B cell (primary cell): ENCODE data around the gene MESD. TPM values are rescaled to one million over a fixed set of nuclear protein-coding genes. Genes with fewer than 3 reads are reported as not detected.

Experiments used
- ATAC-seq: fragments of 200-7000 bp; cut with Tn5 transposase; one replicate; pipeline ENCODE4 v1.10.0; 2021; ENCODE audit warnings: low read depth, mild to moderate bottlenecking, moderate number of reproducible peaks, moderate library complexity
- CTCF ChIA-PET: fragments of 350-600 bp; sonication (Branson Sonifier 250); formaldehyde crosslinking; loops from one replicate; lab custom pipeline; 2021; ENCODE audit warnings: antibody characterized with exemption, inconsistent platforms; lab: Charles Lee
- POLR2A ChIA-PET: fragments of 350-600 bp; sonication (Branson Sonifier 250); formaldehyde crosslinking; loops from one replicate; lab custom pipeline; 2021; ENCODE audit warnings: antibody characterized with exemption; lab: Charles Lee
- DNase-seq: peaks from one replicate; pipeline ENCODE4 v3.0.0; 2013
- H2AFZ ChIP-seq: 2 replicates; pipeline ENCODE4 v1.6.1; 2012; ENCODE audit warnings: mild to moderate bottlenecking, low read depth, low read length; ENCODE audit not compliant: insufficient read depth, poor library complexity, severe bottlenecking
- H3K27ac ChIP-seq, 2 donors: 1 replicate in 1 of 2; 2 replicates in 1 of 2; pipeline ENCODE4 v1.5.1; 2012 to 2013; ENCODE audit warnings: low read length in 2 of 2, mild to moderate bottlenecking in 2 of 2, moderate library complexity in 1 of 2
- H3K27me3 ChIP-seq, 4 experiments: fragments of 200-600 bp in 1 of 4; sonication (generic) in 1 of 4; replicated peaks in 1 of 4; 1 replicate in 2 of 4; 2 replicates in 2 of 4; pipeline versions ENCODE4 v1.6.1 to v1.7.0; 2013 to 2016; ENCODE audit warnings: low read length in 3 of 4, mild to moderate bottlenecking in 2 of 4, mixed read lengths in 1 of 4, moderate library complexity in 1 of 4; ENCODE audit not compliant: insufficient read depth in 4 of 4, control insufficient read depth in 3 of 4; ENCODE audit errors: control extremely low read depth in 1 of 4
- H3K36me3 ChIP-seq, 2 experiments: replicated peaks in 1 of 2; 1 replicate in 1 of 2; 2 replicates in 1 of 2; pipeline versions ENCODE4 v1.6.1 to v1.7.1; 2013; ENCODE audit warnings: low read length in 1 of 2; ENCODE audit not compliant: insufficient read depth in 2 of 2, control insufficient read depth in 1 of 2; ENCODE audit errors: control extremely low read depth in 1 of 2, extremely low read depth in 1 of 2
- H3K4me1 ChIP-seq, 2 donors: fragments of 200-600 bp in 1 of 2; sonication (generic) in 1 of 2; 1 replicate in 1 of 2; 2 replicates in 1 of 2; pipeline versions ENCODE4 v1.5.1 to v1.6.1; 2013 to 2017; ENCODE audit warnings: low read length in 2 of 2; ENCODE audit not compliant: control insufficient read depth in 2 of 2, insufficient read depth in 2 of 2
- H3K4me2 ChIP-seq: replicated peaks from 2 replicates; pipeline ENCODE3; 2012; ENCODE audit warnings: mild to moderate bottlenecking, low read depth, low read length; ENCODE audit not compliant: poor library complexity, severe bottlenecking
- H3K4me3 ChIP-seq, 5 experiments: fragments of 200-600 bp in 1 of 5; sonication (generic) in 1 of 5; 1 replicate in 3 of 5; 2 replicates in 2 of 5; pipeline versions ENCODE4 v1.5.1 to v1.7.0; 2011 to 2016; ENCODE audit warnings: low read length in 4 of 5, mild to moderate bottlenecking in 4 of 5, low read depth in 2 of 5, control low read depth in 1 of 5, moderate library complexity in 1 of 5; ENCODE audit not compliant: insufficient read depth in 1 of 5; ENCODE audit errors: control extremely low read depth in 1 of 5, extremely low read depth in 1 of 5
- H3K79me2 ChIP-seq: fragments of 200-600 bp; sonication (generic); one replicate; pipeline ENCODE4 v1.6.0; 2016; ENCODE audit warnings: low read length; ENCODE audit not compliant: control insufficient read depth, insufficient read depth
- H3K9ac ChIP-seq: fragments of 200-600 bp; sonication (generic); 2 replicates; pipeline ENCODE4 v1.6.1; 2017; ENCODE audit warnings: mild to moderate bottlenecking, low read length, moderate library complexity
- H3K9me3 ChIP-seq, 3 donors: one replicate each; pipeline versions ENCODE4 v1.6.1 to v1.7.1; 2013; ENCODE audit warnings: low read length in 2 of 3; ENCODE audit not compliant: control insufficient read depth in 2 of 3, insufficient read depth in 1 of 3; ENCODE audit errors: control extremely low read depth in 1 of 3
- H4K20me1 ChIP-seq: 2 replicates; pipeline ENCODE4 v1.6.0; 2012; ENCODE audit warnings: mild to moderate bottlenecking, low read length; ENCODE audit not compliant: insufficient read depth, control insufficient read depth, poor library complexity, severe bottlenecking
- H3K27ac Mint-ChIP-seq: one replicate; pipeline ENCODE4 v1.8.0; 2021; ENCODE audit warnings: mixed read lengths
- H3K27me3 Mint-ChIP-seq: one replicate; pipeline ENCODE4 v1.8.0; 2021; ENCODE audit warnings: mixed read lengths
- H3K4me1 Mint-ChIP-seq: one replicate; pipeline ENCODE4 v1.8.0; 2021; ENCODE audit warnings: mixed read lengths
- H3K4me3 Mint-ChIP-seq: one replicate; pipeline ENCODE4 v1.8.0; 2021; ENCODE audit warnings: mixed read lengths
- H3K9me3 Mint-ChIP-seq: one replicate; pipeline ENCODE4 v1.8.0; 2022; ENCODE audit warnings: mixed read lengths; ENCODE audit not compliant: insufficient read depth
- EZH2 ChIP-seq: IDR thresholded peaks from 2 replicates; pipeline ENCODE4 v1.6.1; 2012; ENCODE audit warnings: borderline replicate concordance, low read depth, mild to moderate bottlenecking, moderate library complexity, low read length; ENCODE audit not compliant: insufficient read depth, poor library complexity, severe bottlenecking
- WGBS: methylation state at CpG from one replicate; pipeline ENCODE4 v1.1.5; 2013; ENCODE audit warnings: missing lambda C conversion rate; ENCODE audit not compliant: insufficient coverage; 5-methylcytosine and 5-hydroxymethylcytosine counted together
- intact Hi-C: fragments of 100-400 bp; cut with micrococcal nuclease; formaldehyde crosslinking; loops from one replicate; pipeline ENCODE4 v1.10.0; 2022
- polyA plus RNA-seq: library from polyadenylated mRNA; depleted of rRNA; stranded (reverse); fragments of >200 nt; gene quantifications from 2 replicates; pipeline ENCODE4 v1.2.3, GENCODE V29; 2012
- total RNA-seq, 2 donors: library from RNA; stranded (reverse); fragments of 120-200 nt in 1 of 2; gene quantifications; 1 replicate in 1 of 2; 2 replicates in 1 of 2; pipeline versions ENCODE4 v1.2.3 to v1.2.4, GENCODE V29; 2013 to 2022
- TF ChIP-seq, protein P1 (sequence below): fragments of 200-600 bp; IDR thresholded peaks from one replicate; pipeline ENCODE4 v1.8.0; 2022; ENCODE audit warnings: antibody characterized with exemption, mild to moderate bottlenecking

The MESD gene
- total and polyA plus RNA-seq, 2 donors (not counting 1 experiment from before 2014, with no cell fraction given) = 7.9 to 35.3 TPM

GRCh38 chr15:81015621-81016488, 26.2 kb upstream of the MESD start:
- Histone ChIP-seq H2AFZ (no peak overlapping the region), H3K4me1 (no peaks in the 10 kb centered on the region), H3K36me3 (no peaks in the 10 kb centered on the region), H3K27ac (no peak overlapping the region), H3K79me2 (peaks cover 85% of the 10 kb centered on the region), H4K20me1 (peaks cover 19% of the 10 kb centered on the region), H3K9ac (no peak overlapping the region), H3K4me2 (no peak overlapping the region), H3K27me3 (no peaks in the 10 kb centered on the region), H3K9me3 (no peaks in the 10 kb centered on the region), H3K4me3 (no peak overlapping the region)
- ChIA-PET CTCF (interaction anchor here (1.1 kb wide), 1 partner anchor 250 kb away, joined by 3 read pairs; no protein-coding TSS in a partner anchor), POLR2A (no interaction called here)
- 100% methylated on average over 5 of the region's 8 CpGs for WGBS
- Mint-ChIP-seq H3K9me3 (no peaks in the 10 kb centered on the region), H3K27me3 (no peaks in the 10 kb centered on the region), H3K4me3 (no peak overlapping the region), H3K27ac (no peak overlapping the region), H3K4me1 (no peaks in the 10 kb centered on the region)
- TF ChIP-seq, protein P1, sequence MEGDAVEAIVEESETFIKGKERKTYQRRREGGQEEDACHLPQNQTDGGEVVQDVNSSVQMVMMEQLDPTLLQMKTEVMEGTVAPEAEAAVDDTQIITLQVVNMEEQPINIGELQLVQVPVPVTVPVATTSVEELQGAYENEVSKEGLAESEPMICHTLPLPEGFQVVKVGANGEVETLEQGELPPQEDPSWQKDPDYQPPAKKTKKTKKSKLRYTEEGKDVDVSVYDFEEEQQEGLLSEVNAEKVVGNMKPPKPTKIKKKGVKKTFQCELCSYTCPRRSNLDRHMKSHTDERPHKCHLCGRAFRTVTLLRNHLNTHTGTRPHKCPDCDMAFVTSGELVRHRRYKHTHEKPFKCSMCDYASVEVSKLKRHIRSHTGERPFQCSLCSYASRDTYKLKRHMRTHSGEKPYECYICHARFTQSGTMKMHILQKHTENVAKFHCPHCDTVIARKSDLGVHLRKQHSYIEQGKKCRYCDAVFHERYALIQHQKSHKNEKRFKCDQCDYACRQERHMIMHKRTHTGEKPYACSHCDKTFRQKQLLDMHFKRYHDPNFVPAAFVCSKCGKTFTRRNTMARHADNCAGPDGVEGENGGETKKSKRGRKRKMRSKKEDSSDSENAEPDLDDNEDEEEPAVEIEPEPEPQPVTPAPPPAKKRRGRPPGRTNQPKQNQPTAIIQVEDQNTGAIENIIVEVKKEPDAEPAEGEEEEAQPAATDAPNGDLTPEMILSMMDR = no peak
- no peak for TF ChIP-seq EZH2
- DNase-seq (no peak), ATAC-seq (no peak)
- intact Hi-C loops = no loop called here

DNA sequence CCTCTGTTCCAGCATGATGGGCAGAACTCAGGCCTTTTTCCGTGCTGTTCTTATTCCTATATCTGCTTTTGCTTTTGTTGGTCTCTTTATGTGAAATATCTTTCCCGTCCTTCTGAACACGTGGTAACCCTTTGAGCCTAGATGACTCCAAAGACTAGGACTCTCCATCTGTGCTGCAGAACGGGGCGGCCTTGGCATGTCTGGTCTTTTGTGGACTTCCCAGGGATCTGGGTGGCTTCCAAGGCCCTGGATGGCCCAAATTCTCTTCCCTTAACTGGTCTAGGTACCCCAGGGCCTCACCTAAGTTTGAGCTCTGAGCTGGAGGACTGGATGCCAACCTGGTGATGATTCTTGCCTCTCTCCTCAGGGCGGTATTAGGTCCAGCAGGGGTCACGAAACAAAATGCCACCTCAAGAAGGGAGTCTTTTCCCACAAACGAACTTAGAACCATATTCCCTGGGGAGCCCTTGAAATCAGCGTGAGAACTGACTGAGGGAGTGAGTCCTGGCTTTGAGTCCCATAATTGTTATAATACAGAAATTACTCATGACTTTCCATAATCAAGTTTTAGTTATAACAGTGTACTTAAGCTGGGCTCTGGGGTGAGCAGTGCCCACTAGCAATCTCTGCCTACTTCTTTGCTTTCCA, 25.0 kb upstream of the MESD start:
- TF ChIP-seq EZH2 = no peak
- TF ChIP-seq, protein P1 = no peak
- Mint-ChIP-seq H3K9me3 (no peaks in the 10 kb centered on the region), H3K27me3 (no peaks in the 10 kb centered on the region), H3K4me1 (peaks cover 8% of the 10 kb centered on the region), H3K4me3 (no peak overlapping the region), H3K27ac (no peak overlapping the region)
- CTCF ChIA-PET = no interaction called here
- intact Hi-C loops = no loop called here
- Histone ChIP-seq H3K27me3 (no peaks in the 10 kb centered on the region), H4K20me1 (peaks cover 18% of the 10 kb centered on the region), H3K9me3 (no peaks in the 10 kb centered on the region), H3K4me1 (no peaks in the 10 kb centered on the region), H3K9ac (no peak overlapping the region), H3K4me3 (no peak overlapping the region), H3K36me3 (no peaks in the 10 kb centered on the region), H2AFZ (no peak overlapping the region), H3K79me2 (peaks cover 89% of the 10 kb centered on the region), H3K27ac (no peak overlapping the region), H3K4me2 (no peak overlapping the region)
- DNase-seq (no peak), ATAC-seq (no peak)
- WGBS = 89% methylated on average over 5 of the region's 9 CpGs
- POLR2A ChIA-PET = no interaction called here
